Osteocyte (in vitro differentiated cells): ENCODE data around the gene VAV3. TPM values are rescaled to one million over a fixed set of nuclear protein-coding genes. Genes with fewer than 3 reads are reported as not detected.

Source experiments
- DNase-seq: peaks from one replicate; pipeline ENCODE4 v3.0.0; 2021; ENCODE audit warnings: mixed read lengths; ENCODE audit not compliant: unreplicated experiment; ENCODE audit errors: extremely low spot score
- H3K27ac Mint-ChIP-seq: one replicate; pipeline ENCODE4 v1.8.0; 2021; ENCODE audit warnings: mild to moderate bottlenecking, mixed read lengths; ENCODE audit not compliant: unreplicated experiment
- H3K27me3 Mint-ChIP-seq: one replicate; pipeline ENCODE4 v1.8.0; 2021; ENCODE audit warnings: mixed read lengths; ENCODE audit not compliant: unreplicated experiment
- H3K36me3 Mint-ChIP-seq: one replicate; pipeline ENCODE4 v1.8.0; 2021; ENCODE audit warnings: mixed read lengths; ENCODE audit not compliant: unreplicated experiment
- H3K4me1 Mint-ChIP-seq: one replicate; pipeline ENCODE4 v1.8.0; 2021; ENCODE audit warnings: mixed read lengths; ENCODE audit not compliant: unreplicated experiment
- H3K4me3 Mint-ChIP-seq: one replicate; pipeline ENCODE4 v1.8.0; 2021; ENCODE audit warnings: mild to moderate bottlenecking, moderate library complexity, mixed read lengths; ENCODE audit not compliant: unreplicated experiment
- H3K9me3 Mint-ChIP-seq: one replicate; pipeline ENCODE4 v1.8.0; 2021; ENCODE audit warnings: mixed read lengths; ENCODE audit not compliant: unreplicated experiment
- CTCF ChIP-seq: fragments of 200-600 bp; sonication (generic); IDR thresholded peaks from 2 replicates; pipeline ENCODE4 v1.5.0; 2021; ENCODE audit warnings: antibody characterized with exemption, mild to moderate bottlenecking, moderate library complexity
- total RNA-seq: library from RNA; stranded (reverse); gene quantifications from 2 replicates; pipeline ENCODE4 v1.2.1, GENCODE V29; 2021

VAV3 gene
- total RNA-seq, 1 donor from 2014 or later = not detected

DNA sequence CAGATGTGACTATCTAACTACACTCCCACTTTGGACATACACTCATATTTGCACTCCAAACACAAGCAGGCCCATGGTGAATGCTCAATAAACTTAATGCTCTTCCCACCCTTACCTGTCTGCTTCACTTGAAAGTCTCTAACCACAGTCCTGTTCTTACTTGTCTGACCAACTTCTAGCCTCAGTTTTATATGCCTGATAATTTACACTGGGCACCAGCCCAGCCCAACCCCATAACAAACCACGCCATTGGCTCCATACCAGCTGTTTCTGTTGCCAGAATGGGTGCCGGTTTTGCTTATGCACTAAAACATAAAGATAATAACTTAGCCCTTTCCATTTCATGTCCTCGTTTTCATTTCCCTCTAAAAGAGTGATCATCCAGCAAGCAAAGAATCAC is 428.7 kb downstream of the VAV3 start:
- H3K27me3 Mint-ChIP-seq = no peaks in the 10 kb centered on the region
- H3K4me1 Mint-ChIP-seq = no peaks in the 10 kb centered on the region
- no peak for TF ChIP-seq CTCF
- H3K27ac Mint-ChIP-seq = no peak overlapping the region
- H3K4me3 Mint-ChIP-seq = no peak overlapping the region
- no peaks in the 10 kb centered on the region for H3K36me3 Mint-ChIP-seq
- H3K9me3 Mint-ChIP-seq = peaks cover 3% of the 10 kb centered on the region
- no peak for DNase-seq

- DNase-seq = no peak
- no peaks in the 10 kb centered on the region for H3K36me3 Mint-ChIP-seq
- H3K4me1 Mint-ChIP-seq = no peaks in the 10 kb centered on the region
- no peaks in the 10 kb centered on the region for H3K27me3 Mint-ChIP-seq
- TF ChIP-seq CTCF = no peak
- H3K9me3 Mint-ChIP-seq = no peaks in the 10 kb centered on the region
- H3K27ac Mint-ChIP-seq = no peak overlapping the region
- no peak overlapping the region for H3K4me3 Mint-ChIP-seq
Observed at GRCh38 chr1:107535091-107535490, 429.9 kb downstream of the VAV3 start.

DNA sequence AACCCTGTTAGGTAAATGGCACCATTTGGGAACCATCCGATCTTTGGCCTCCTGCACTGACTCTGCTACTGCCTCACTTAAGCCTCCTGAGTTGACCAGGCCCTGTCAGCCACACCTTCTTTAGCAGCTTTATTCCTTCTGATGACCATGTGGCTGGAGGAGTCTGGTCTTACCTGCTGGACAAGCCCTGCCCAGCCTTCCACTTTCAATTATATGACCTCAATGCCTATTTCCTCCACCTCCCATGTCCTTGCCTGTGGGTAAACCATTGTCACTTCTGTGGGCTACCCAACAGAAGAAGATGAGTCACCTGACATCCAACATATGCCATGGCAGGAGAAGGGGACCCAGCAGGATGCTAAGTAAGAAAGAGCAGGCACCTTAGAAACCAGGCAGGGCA is 430.3 kb downstream of the VAV3 start:
- Mint-ChIP-seq H3K4me3 (no peak overlapping the region), H3K4me1 (no peaks in the 10 kb centered on the region), H3K27ac (no peak overlapping the region), H3K27me3 (no peaks in the 10 kb centered on the region), H3K36me3 (no peaks in the 10 kb centered on the region), H3K9me3 (no peaks in the 10 kb centered on the region)
- DNase-seq = no peak
- no peak for TF ChIP-seq CTCF

DNA sequence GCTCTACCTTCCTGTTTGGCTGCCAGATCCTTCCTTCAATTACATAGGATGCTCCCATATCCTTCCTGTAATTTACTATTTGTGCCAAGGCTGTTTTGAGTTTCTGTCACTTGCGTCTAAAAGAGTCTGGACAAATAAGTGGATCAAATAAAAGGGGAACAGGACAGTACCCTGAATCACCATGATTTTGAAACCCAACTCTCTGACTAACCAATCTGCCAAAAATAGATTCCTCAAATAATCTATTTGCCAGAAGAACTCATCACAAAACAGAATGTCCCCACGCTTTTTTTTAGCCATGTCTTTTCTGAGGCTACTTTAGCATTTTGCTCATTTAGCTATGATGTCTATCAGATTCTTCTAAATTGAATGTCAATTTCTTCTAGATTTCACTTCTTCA is 431.5 kb downstream of the VAV3 start:
- Mint-ChIP-seq H3K4me3 (no peak overlapping the region), H3K36me3 (no peaks in the 10 kb centered on the region), H3K4me1 (no peaks in the 10 kb centered on the region), H3K27ac (no peak overlapping the region), H3K9me3 (no peaks in the 10 kb centered on the region), H3K27me3 (no peaks in the 10 kb centered on the region)
- no peak for TF ChIP-seq CTCF
- DNase-seq = no peak

DNA sequence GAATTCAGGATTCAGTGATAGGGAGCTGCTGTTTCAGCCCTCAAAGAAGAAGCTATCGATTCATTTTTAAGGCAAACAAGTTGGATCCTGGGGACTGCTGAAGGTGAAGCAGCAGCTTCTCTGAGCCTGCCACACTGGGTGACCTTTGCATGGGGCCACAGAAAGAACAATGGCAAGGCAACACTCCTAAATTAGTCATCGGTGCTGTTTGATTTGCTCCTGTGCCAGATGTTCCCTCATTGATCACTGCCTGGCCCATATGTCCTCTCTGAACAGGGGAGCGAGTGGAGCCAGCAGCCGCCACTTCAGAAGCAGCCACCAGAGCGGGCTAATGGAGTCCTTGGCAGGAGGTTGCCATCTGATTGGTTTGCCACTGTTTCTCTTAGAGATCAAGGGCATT is 432.7 kb downstream of the VAV3 start:
- Mint-ChIP-seq H3K4me3 (no peak overlapping the region), H3K27me3 (no peaks in the 10 kb centered on the region), H3K27ac (no peak overlapping the region)

More for the DNA sequence above, 432.7 kb downstream of the VAV3 start:
- Mint-ChIP-seq H3K9me3 (no peaks in the 10 kb centered on the region), H3K36me3 (no peaks in the 10 kb centered on the region), H3K4me1 (no peaks in the 10 kb centered on the region)
- DNase-seq = no peak
- TF ChIP-seq CTCF = no peak
